Ascending aorta (tissue), 2 donors: ENCODE results near the gene HSPA12A. TPM values are rescaled to one million over a fixed set of nuclear protein-coding genes. Genes with fewer than 3 reads are reported as not detected.

Source experiments
- DNase-seq, 2 donors: peaks; one replicate each; pipeline ENCODE4 v3.0.0-alpha.2; 2019; ENCODE audit warnings: low spot score in 2 of 2
- H3K27ac ChIP-seq, 2 donors: fragments of 200-600 bp; sonication (generic); one replicate each; pipeline ENCODE4 v1.5.1; 2016 to 2017; ENCODE audit warnings: mild to moderate bottlenecking in 1 of 2
- H3K27me3 ChIP-seq: fragments of 200-600 bp; sonication (generic); one replicate; pipeline ENCODE4 v1.5.1; 2017
- H3K36me3 ChIP-seq, 2 donors: fragments of 200-600 bp; sonication (generic); one replicate each; pipeline ENCODE4 v1.5.1; 2016
- H3K4me1 ChIP-seq, 2 donors: fragments of 200-600 bp; sonication (generic); one replicate each; pipeline ENCODE4 v1.5.1; 2016 to 2017; ENCODE audit warnings: mild to moderate bottlenecking in 1 of 2
- H3K4me3 ChIP-seq, 2 donors: fragments of 200-600 bp; sonication (generic); one replicate each; pipeline ENCODE4 v1.5.1; 2016 to 2017; ENCODE audit warnings: mild to moderate bottlenecking in 1 of 2
- H3K9me3 ChIP-seq, 2 donors: fragments of 200-600 bp; sonication (generic); one replicate each; pipeline ENCODE4 v1.5.1; 2016
- intact Hi-C: fragments of 100-400 bp; cut with DNase I; formaldehyde crosslinking; loops from one replicate; pipeline ENCODE4 v1.15.1; 2023
- total RNA-seq: library from RNA; depleted of rRNA; stranded (reverse); fragments of >200 nt; gene quantifications from one replicate; pipeline ENCODE4 v1.1.0, GENCODE V29; 2016
- TF ChIP-seq, protein P1 (sequence below), 3 experiments: fragments of 200-600 bp in 2 of 3; fragments of 450-650 bp in 1 of 3; sonication (generic) in 2 of 3; IDR thresholded peaks; one replicate each; pipeline ENCODE4 v1.5.1; 2016 to 2019; ENCODE audit warnings: antibody characterized with exemption in 3 of 3, mild to moderate bottlenecking in 1 of 3, moderate library complexity in 1 of 3

HSPA12A gene
- total RNA-seq, 1 donor from 2014 or later = 5.5 TPM

- no peak for DNase-seq
- no peaks in the 10 kb centered on the region for H3K36me3 ChIP-seq
- peak overlapping the region; percentile 14 to 57 for H3K4me3 ChIP-seq
- TF ChIP-seq, protein P1, sequence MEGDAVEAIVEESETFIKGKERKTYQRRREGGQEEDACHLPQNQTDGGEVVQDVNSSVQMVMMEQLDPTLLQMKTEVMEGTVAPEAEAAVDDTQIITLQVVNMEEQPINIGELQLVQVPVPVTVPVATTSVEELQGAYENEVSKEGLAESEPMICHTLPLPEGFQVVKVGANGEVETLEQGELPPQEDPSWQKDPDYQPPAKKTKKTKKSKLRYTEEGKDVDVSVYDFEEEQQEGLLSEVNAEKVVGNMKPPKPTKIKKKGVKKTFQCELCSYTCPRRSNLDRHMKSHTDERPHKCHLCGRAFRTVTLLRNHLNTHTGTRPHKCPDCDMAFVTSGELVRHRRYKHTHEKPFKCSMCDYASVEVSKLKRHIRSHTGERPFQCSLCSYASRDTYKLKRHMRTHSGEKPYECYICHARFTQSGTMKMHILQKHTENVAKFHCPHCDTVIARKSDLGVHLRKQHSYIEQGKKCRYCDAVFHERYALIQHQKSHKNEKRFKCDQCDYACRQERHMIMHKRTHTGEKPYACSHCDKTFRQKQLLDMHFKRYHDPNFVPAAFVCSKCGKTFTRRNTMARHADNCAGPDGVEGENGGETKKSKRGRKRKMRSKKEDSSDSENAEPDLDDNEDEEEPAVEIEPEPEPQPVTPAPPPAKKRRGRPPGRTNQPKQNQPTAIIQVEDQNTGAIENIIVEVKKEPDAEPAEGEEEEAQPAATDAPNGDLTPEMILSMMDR (IDR thresholded peaks at IDR 0.05) = no peak
- no peak overlapping the region for H3K27ac ChIP-seq
- H3K27me3 ChIP-seq = no peaks in the 10 kb centered on the region
- H3K9me3 ChIP-seq = no peaks in the 10 kb centered on the region
- peaks cover 0 to 6% of the 10 kb centered on the region in 2 donors for H3K4me1 ChIP-seq
- intact Hi-C loops = no loop called here
Observed at GRCh38 chr10:116665541-116666125, 76.7 kb downstream of the HSPA12A start.

- no peaks in the 10 kb centered on the region for H3K9me3 ChIP-seq
- H3K27me3 ChIP-seq = no peaks in the 10 kb centered on the region
- no peak overlapping the region for H3K27ac ChIP-seq
- H3K36me3 ChIP-seq = no peaks in the 10 kb centered on the region
- peaks cover 0 to 6% of the 10 kb centered on the region in 2 donors for H3K4me1 ChIP-seq
- H3K4me3 ChIP-seq = no peak overlapping the region
- intact Hi-C loops = no loop called here
- TF ChIP-seq, protein P1 (IDR thresholded peaks at IDR 0.05) = no peak
- DNase-seq = no peak
Observed at GRCh38 chr10:116664631-116665030, 77.7 kb downstream of the HSPA12A start.

DNA sequence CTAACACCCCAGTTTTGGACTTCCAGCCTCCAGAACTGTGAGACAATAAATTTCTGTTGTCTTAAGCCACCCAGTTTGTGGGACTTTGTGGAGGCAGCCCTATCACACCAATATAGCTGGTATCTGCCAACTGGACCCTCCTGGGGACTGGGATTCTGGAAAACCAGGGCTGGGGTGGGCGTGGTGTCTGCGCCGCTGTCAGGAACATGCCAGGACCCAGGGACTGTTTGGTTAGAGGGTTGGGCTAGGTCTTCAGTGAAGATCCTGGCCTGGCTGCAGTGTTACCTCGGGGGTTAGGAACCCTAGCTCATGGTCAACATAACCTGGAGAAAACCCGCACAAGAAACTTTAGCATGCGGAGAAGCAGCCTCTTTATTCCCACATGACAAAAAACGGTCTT, 79.0 kb downstream of the HSPA12A start:
- peaks cover 0 to 6% of the 10 kb centered on the region in 2 donors for H3K4me1 ChIP-seq
- no peak for DNase-seq
- TF ChIP-seq, protein P1 (IDR thresholded peaks at IDR 0.05) = no peak
- H3K27ac ChIP-seq = no peak overlapping the region
- intact Hi-C loops = no loop called here
- H3K9me3 ChIP-seq = no peaks in the 10 kb centered on the region
- H3K4me3 ChIP-seq = no peak overlapping the region
- no peaks in the 10 kb centered on the region for H3K36me3 ChIP-seq
- H3K27me3 ChIP-seq = no peaks in the 10 kb centered on the region

- H3K9me3 ChIP-seq = no peaks in the 10 kb centered on the region
- intact Hi-C loops = no loop called here
- TF ChIP-seq, protein P1 (IDR thresholded peaks at IDR 0.05) = no peak
- no peak overlapping the region for H3K4me3 ChIP-seq
- no peaks in the 10 kb centered on the region for H3K36me3 ChIP-seq
- DNase-seq = no peak
- H3K27me3 ChIP-seq = no peaks in the 10 kb centered on the region
- no peak overlapping the region for H3K27ac ChIP-seq
- H3K4me1 ChIP-seq = peaks cover 0 to under 1% of the 10 kb centered on the region in 2 donors
Observed at GRCh38 chr10:116660860-116661259, 81.5 kb downstream of the HSPA12A start.

DNA sequence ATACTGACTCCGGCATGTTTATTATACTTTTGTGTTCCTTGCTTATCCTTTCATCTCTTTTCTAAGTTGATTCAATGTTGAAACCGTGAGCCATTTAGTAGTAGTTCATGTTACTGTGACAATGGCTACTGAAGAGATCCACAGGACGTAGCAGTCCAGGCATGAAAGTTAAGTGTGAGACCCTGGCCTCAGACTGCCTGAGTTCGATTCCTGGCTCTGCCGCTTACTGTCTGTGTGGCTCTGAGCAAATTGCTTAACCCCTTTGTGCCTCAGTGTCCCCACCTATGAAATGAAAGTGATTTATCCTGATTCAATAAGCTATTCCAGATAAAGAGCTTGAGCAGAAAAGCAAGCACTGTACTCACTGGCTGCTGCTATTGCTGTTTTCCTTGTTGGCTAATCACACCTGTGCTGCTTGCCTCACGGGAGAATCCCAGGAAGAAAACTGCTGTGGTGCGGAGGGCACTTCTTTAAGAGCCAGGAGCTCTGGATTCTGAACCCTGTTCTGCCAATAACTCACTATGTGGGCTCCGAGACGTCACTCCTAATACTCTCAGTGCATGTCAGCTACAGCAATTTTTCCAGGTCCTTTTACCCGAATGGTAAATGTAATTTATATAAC, 83.2 kb downstream of the HSPA12A start:
- Histone ChIP-seq H3K27me3 (no peaks in the 10 kb centered on the region), H3K27ac (no peak overlapping the region), H3K4me3 (no peak overlapping the region), H3K36me3 (no peaks in the 10 kb centered on the region), H3K4me1 (no peaks in the 10 kb centered on the region), H3K9me3 (no peaks in the 10 kb centered on the region)
- no peak for DNase-seq
- TF ChIP-seq, protein P1 (IDR thresholded peaks at IDR 0.05) = no peak
- intact Hi-C loops = no loop called here
